ENCODE data around the gene PHACTR3. TPM values are rescaled to one million over a fixed set of nuclear protein-coding genes. Genes with fewer than 3 reads are reported as not detected.

Gene PHACTR3
- total RNA-seq, 2 experiments from 2014 or later: not detected

DNA sequence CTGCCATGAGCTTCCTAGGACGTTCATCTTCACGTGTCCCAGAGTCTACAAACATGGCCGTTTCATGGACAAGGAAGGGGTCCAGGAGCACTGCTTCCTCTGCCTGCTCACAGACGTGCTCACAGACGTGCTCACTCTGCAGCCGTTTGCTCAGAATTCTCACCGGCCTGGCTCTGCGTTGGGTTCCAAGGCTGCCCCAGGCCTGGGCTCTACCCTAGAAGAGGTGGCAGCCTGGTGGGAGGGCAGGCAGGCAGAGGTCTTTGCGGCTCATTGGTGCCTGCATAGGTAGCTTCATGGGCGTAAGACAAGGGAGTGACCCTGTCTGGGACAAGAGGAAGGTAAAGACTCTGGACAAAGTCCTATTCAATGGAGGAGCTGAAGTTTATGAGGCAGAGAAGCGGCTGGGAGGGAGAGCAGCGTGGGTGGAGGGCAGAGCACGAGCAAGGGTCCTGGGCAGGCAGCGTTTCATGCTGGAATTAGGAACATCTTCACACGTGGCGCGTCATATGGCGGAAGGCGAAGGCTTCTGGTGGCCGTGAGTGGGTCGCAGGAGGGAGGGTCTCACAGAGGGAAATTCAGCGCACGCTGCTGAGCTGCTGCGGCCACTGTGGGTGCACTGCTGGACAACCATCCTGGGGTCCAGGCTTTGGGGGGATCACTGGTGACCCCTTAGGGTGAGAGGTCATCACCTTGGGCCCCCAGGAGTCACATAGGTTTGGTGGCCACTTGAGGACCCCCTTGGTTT lies 138.2 kb downstream of the PHACTR3 start:
- POLR2A ChIA-PET: no interaction called here
- H3K4me1 Mint-ChIP-seq: no peaks in the 10 kb centered on the region
- H3K36me3 Mint-ChIP-seq (ENCODE audit: low read depth): no peaks in the 10 kb centered on the region

DNA sequence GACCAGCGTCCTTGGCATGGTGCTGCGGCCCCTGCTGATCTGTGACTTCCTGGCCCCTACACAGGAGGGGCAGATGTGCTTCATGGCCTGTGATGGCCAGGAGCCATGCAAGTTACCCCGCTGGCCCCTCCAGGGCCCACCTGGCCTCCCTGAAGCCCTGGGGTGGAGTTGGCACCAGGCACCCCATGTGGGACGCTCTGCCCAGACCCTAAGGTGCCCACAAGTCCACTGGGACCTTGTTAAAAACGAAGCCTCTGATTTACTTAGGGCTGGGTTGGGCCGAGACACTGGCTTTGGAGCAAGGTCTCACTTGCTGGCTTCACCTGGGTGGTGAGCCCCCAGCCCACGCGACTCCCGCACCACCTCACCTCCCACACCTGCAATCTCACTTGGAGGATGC lies 139.0 kb downstream of the PHACTR3 start:
- Mint-ChIP-seq H3K4me3 (no peak overlapping the region), H3K9me3 (no peaks in the 10 kb centered on the region)
- POLR2A ChIA-PET: no interaction called here

More for the DNA sequence above, 138.2 kb downstream of the PHACTR3 start:
- CTCF ChIA-PET: no interaction called here
- no peak for DNase-seq
- H3K27ac Mint-ChIP-seq: peak overlapping the region; percentile 37
- H3K27me3 Mint-ChIP-seq: no peaks in the 10 kb centered on the region
- no peaks in the 10 kb centered on the region for H3K9me3 Mint-ChIP-seq
- H3K4me3 Mint-ChIP-seq: no peak overlapping the region

DNA sequence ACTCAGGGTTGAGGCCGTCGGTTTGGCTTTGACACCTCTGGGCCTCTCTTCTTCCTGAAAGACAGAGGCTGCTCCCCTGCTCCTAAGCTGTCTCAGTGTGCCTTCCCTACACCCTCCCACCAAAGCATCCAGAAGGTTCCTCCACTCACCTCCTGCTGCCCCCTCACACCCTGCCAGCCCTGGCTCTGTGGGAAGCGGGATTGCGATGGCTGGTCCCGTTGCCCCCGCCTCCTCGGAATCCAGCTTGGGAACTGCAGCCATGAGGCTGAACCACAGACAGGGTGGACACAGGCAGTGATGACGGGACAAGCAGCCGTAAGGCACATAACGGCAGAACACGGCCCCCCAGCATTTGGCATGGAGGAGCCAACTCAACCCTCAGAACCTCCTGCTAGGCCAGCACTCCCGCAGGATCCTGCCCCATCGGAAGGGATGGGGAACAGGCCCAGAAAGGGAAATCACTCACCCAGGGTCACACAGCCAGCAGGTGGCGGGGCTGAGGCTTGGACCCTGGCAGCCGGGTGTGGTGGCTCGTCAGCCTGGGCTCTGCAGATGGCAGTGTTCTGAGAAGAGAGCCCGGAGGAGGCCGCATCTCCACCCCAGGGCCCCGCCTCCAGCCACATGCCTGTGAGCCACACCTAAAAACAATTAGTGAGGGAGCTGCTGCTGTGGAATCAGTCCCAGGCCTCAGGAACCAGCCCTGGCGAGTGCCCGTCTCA lies 139.6 kb downstream of the PHACTR3 start:
- ChIA-PET POLR2A (no interaction called here), CTCF (no interaction called here)
- Mint-ChIP-seq H3K27ac (no peak overlapping the region), H3K9me3 (no peaks in the 10 kb centered on the region), H3K27me3 (no peaks in the 10 kb centered on the region), H3K36me3 (ENCODE audit: low read depth) (no peaks in the 10 kb centered on the region), H3K4me1 (no peaks in the 10 kb centered on the region), H3K4me3 (no peak overlapping the region)
- no peak for DNase-seq

More for the DNA sequence above, 139.0 kb downstream of the PHACTR3 start:
- no peak for DNase-seq
- Mint-ChIP-seq H3K27ac (no peak overlapping the region), H3K4me1 (no peaks in the 10 kb centered on the region), H3K36me3 (ENCODE audit: low read depth) (no peaks in the 10 kb centered on the region), H3K27me3 (no peaks in the 10 kb centered on the region)
- CTCF ChIA-PET: no interaction called here

DNA sequence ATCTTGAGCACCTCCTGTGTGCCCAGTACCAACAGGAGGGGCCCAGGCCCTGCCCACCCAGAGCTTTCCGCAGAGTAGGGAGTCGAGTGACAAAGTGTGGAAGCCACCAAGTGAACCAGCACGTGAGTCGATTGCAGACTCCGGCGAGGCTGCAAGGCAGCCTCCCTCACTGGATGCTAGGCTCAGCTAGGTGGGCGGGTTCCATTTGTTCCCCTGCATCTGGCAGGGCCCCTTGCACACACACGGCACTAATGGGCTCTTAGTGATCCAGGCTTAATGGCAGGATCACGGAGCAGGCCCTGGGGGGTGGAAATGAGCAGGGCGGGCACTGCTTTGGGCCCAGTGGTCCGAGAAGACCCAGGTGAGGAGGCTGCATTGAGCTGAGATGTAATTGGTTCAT lies 140.4 kb downstream of the PHACTR3 start:
- H3K27me3 Mint-ChIP-seq: peaks cover 2% of the 10 kb centered on the region
- CTCF ChIA-PET: no interaction called here
- H3K27ac Mint-ChIP-seq: no peak overlapping the region
- no peak for DNase-seq
- POLR2A ChIA-PET: no interaction called here
- no peaks in the 10 kb centered on the region for H3K9me3 Mint-ChIP-seq
- no peaks in the 10 kb centered on the region for H3K4me1 Mint-ChIP-seq
- H3K4me3 Mint-ChIP-seq: no peak overlapping the region
- no peaks in the 10 kb centered on the region for H3K36me3 Mint-ChIP-seq (ENCODE audit: low read depth)

DNA sequence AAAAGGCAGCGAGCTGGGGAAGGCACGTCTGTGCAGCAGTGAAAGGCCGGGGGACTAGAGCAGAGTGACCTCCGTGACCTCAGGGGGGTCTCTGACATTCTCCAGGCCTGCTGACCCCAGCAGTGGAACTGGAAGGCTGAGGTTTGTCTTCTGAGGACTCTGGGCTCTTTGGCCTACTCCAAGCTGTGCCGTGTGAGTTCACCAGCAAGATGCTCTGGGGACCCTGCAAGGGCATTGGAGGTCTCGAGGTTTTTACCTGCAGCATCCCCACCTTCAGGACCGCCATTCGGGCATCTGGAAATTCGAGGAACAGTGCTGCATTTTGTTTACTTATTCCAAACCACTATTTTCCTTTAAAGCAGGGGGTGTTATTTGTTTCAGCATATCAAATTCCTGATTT lies 140.9 kb downstream of the PHACTR3 start:
- no peaks in the 10 kb centered on the region for H3K36me3 Mint-ChIP-seq (ENCODE audit: low read depth)

DNA sequence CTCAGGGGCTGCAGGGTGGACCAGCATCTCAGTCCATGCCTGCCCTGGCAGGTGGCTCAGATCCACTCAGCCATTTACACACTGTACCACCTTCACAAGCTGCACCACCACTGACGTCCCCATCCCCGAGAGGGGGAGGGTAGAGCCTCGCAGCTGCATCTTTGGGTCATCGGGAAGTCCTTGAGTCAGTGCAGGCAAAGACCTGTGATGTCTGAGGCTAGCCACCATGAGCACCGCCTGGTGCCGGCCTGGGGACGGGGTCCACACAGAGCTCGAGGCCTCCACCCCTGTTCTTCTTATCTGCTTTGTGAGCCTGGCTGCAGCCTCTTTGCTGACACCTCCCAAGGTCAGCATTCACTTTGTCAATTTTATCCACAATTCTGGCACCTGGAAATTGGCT lies 141.4 kb downstream of the PHACTR3 start:
- H3K27ac Mint-ChIP-seq: no peak overlapping the region
- no peaks in the 10 kb centered on the region for H3K36me3 Mint-ChIP-seq (ENCODE audit: low read depth)
- H3K27me3 Mint-ChIP-seq: peaks cover 2% of the 10 kb centered on the region
- CTCF ChIA-PET: no interaction called here
- no peak for DNase-seq
- H3K9me3 Mint-ChIP-seq: no peaks in the 10 kb centered on the region
- H3K4me1 Mint-ChIP-seq: no peaks in the 10 kb centered on the region
- POLR2A ChIA-PET: no interaction called here
- H3K4me3 Mint-ChIP-seq: no peak overlapping the region

More for the DNA sequence above, 140.9 kb downstream of the PHACTR3 start:
- peaks cover 2% of the 10 kb centered on the region for H3K27me3 Mint-ChIP-seq
- H3K4me1 Mint-ChIP-seq: no peaks in the 10 kb centered on the region
- ChIA-PET POLR2A (no interaction called here), CTCF (no interaction called here)
- DNase-seq: no peak
- no peaks in the 10 kb centered on the region for H3K9me3 Mint-ChIP-seq
- no peak overlapping the region for H3K4me3 Mint-ChIP-seq
- no peak overlapping the region for H3K27ac Mint-ChIP-seq

DNA sequence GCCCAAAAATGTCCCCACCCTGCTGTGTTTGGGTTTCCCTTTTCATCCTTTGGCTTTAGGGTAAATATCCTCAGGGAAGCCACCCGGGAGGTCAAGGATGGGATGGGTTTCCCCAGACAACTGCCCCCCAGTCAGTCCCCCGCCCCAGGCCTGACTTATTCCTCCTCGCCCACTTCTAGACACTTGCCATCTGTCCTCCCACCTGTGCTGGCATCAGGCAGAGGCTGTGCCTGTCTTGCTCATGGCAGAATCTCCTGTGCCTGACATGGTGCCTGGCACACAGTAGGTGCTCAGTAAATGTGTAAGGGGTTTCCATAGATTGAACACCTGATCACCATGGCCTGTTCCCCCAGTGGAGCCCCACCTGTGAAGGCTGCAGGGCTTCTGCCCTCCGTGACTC lies 141.8 kb downstream of the PHACTR3 start:
- H3K9me3 Mint-ChIP-seq: no peaks in the 10 kb centered on the region
- no peak overlapping the region for H3K4me3 Mint-ChIP-seq
- CTCF ChIA-PET: no interaction called here
- H3K36me3 Mint-ChIP-seq (ENCODE audit: low read depth): no peaks in the 10 kb centered on the region
- H3K4me1 Mint-ChIP-seq: no peaks in the 10 kb centered on the region
- DNase-seq: no peak
- peaks cover 2% of the 10 kb centered on the region for H3K27me3 Mint-ChIP-seq
- no peak overlapping the region for H3K27ac Mint-ChIP-seq
- POLR2A ChIA-PET: no interaction called here

DNA sequence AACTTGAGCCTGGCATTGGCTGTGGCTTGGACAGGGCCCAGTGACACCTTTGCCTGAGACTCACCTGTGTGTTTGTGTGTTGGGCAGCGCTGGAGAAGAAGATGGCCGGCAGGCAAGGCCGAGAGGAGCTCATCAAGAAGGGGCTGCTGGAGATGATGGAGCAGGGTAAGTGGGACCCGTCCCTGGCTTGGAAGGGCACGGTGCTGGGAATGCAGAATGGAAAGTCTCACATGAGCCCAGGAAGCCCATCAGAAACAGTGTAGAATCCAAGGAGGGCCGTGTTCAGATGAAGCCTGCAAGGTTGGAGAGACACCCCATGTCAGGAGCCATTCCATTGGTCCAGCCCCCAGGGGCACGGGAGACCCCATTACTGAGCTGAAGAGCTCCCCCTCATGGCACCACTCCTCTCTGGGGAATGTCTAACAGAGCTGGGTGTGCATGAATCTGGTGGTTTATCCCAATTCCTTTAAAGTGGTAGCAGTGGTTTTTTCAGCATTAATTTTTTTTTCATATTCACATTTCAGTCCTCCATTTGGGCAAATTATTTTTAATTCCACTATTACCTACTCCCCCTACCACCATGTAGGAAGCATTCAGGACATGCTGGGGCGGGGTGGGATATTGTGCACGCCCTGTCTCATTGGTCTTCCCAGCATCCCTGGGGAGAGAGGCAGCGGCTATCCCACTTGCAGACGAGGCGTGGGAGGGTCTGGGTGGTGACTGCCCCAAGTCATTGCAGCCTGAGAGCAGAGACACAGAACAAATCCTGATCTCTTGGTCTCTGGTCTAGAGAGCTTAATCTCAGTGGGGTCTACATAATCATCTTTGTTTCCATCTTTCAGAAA lies 143.6 kb downstream of the PHACTR3 start:
- no peak overlapping the region for H3K4me3 Mint-ChIP-seq
- no peak for DNase-seq
- H3K9me3 Mint-ChIP-seq: no peaks in the 10 kb centered on the region
- ChIA-PET POLR2A (no interaction called here), CTCF (no interaction called here)
- H3K4me1 Mint-ChIP-seq: no peaks in the 10 kb centered on the region
- H3K27ac Mint-ChIP-seq: no peak overlapping the region
- no peaks in the 10 kb centered on the region for H3K36me3 Mint-ChIP-seq (ENCODE audit: low read depth)
- H3K27me3 Mint-ChIP-seq: peaks cover 2% of the 10 kb centered on the region

DNA sequence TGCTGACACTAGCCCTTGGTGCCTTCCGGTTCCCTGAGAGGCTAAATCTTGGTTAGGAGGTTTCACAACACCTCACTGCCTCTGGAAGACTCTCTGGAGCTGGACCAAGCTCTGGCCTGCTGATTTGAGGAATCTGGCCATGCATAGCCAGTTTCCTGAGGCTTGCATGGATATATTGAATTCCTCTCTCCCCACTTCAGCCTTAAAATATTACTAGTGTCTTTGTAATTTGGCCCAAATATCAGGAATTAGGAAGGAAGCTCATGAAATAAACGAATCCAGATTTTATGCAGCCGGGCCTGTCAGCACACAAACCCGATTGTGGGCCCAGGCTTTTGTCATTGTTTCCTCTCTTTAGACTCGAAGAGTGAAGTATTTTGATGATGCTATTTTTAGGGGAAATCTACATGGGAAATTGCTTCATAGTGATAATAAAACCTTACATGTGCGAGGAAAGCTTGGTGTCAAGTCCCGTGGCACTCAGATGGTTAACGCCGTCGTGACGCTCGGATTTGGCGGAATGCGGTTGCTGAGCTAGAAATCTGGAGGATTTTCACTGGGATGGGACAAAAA lies 144.4 kb downstream of the PHACTR3 start:
- POLR2A ChIA-PET: no interaction called here
- Mint-ChIP-seq H3K36me3 (ENCODE audit: low read depth) (no peaks in the 10 kb centered on the region), H3K27me3 (peaks cover 2% of the 10 kb centered on the region), H3K9me3 (no peaks in the 10 kb centered on the region), H3K4me1 (no peaks in the 10 kb centered on the region), H3K4me3 (no peak overlapping the region), H3K27ac (no peak overlapping the region)
- CTCF ChIA-PET: no interaction called here
- DNase-seq: no peak

DNA sequence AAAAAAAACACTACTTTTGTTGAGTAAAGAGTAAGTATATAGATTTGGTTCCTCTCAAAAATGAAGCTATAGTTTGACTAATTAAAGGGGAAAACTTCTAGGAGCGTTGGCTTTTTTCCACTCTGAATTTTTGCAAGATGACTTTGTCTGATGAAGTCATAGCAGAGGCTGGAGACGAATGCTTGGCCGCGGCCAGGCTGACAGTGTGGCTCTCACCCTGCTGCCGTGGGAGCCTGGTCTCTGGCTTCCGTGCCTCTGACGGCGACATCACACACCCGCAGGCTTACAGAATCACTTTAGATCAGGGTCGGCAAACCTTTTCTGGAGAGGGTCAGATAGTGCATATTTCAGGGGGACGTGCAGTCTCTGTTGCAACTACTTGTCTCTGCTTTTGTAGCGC lies 145.0 kb downstream of the PHACTR3 start:
- Mint-ChIP-seq H3K4me3 (no peak overlapping the region), H3K9me3 (no peaks in the 10 kb centered on the region), H3K36me3 (ENCODE audit: low read depth) (no peaks in the 10 kb centered on the region), H3K4me1 (no peaks in the 10 kb centered on the region), H3K27ac (no peak overlapping the region), H3K27me3 (peaks cover 2% of the 10 kb centered on the region)
- POLR2A ChIA-PET: no interaction called here
- CTCF ChIA-PET: no interaction called here
- no peak for DNase-seq

DNA sequence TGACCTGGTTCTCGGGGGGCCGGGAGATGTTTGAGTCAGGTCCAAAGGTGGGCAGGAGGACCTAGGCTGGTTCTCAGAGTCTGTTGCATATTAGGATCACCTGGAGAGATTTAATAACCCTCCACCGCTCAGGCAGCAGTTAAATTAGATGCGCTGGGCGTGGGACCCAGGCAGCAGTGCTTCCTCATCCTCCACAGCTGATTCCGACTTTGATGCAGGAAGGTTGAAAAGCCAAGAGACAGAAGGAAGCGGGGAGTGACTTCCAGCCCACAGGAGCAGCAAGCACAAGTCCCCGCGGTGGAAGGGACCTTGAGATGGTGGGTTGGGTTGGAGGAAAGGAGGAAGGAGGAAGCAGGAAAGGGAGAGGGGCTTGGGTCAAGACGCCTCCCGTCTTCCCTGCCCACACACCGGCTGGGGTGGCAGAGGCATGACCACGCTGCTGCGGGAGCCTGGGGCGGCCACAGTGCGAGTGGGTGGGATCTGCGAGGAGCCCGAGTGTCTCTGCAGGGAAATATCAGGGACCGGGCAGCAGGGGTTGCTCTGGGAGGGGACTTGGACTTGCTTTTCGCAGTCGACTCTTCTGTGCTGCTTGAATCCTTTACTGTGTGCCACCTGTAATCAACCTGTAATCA lies 146.0 kb downstream of the PHACTR3 start:
- H3K27ac Mint-ChIP-seq: no peak overlapping the region
- no peaks in the 10 kb centered on the region for H3K9me3 Mint-ChIP-seq

DNA sequence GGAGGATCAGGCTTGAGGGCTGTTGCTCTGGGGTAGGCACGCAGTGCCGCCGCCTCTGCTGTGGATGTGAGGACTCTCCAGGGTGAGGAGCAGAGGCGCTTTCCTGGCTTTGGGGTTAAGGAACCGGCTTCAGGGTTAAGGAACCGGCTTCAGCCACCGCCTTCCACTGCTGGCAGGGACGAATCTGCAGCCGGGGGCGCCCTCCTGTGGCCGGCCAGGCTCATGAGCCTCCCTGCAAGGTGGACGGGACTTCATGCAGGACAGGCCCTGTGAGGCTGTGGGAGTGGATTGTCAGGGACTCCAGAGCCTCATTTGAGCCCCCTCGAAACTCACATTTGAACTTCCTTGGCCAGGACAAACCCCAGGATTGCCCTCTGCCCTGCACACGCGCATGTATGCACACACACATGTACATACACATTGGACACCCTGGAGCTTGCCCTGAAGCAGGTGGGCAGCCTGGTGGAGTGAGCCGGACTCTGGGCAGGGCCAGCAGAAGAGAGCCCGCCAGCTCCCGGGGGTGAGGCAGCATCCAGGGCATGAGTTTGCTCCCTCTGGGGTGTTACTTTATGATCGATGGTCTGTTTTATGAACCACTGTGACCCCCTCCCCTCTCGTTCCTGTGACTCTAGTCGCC lies 146.9 kb downstream of the PHACTR3 start:
- DNase-seq: peak; percentile 41
- Mint-ChIP-seq H3K27me3 (peaks cover 2% of the 10 kb centered on the region), H3K36me3 (ENCODE audit: low read depth) (no peaks in the 10 kb centered on the region), H3K4me1 (no peaks in the 10 kb centered on the region), H3K27ac (no peak overlapping the region), H3K4me3 (no peak overlapping the region), H3K9me3 (no peaks in the 10 kb centered on the region)
- ChIA-PET CTCF (no interaction called here), POLR2A (no interaction called here)

More for the DNA sequence above, 146.0 kb downstream of the PHACTR3 start:
- Mint-ChIP-seq H3K36me3 (ENCODE audit: low read depth) (no peaks in the 10 kb centered on the region), H3K4me1 (no peaks in the 10 kb centered on the region), H3K27me3 (peaks cover 2% of the 10 kb centered on the region), H3K4me3 (no peak overlapping the region)
- ChIA-PET CTCF (no interaction called here), POLR2A (no interaction called here)
- DNase-seq: no peak

Measured in activated CD4-positive, alpha-beta T cell treated with anti-CD3 and anti-CD28 coated beads, Interleukin-2, amount 10 ng/mL, durations not matched to agents 7 days and 5 days (primary cell).